SH-SY5Y (cell line): Measurements from ENCODE around the gene CRHR2.

Experiments
- GATA2 ChIP-seq: IDR thresholded peaks from 2 replicates; pipeline ENCODE4 v1.6.1; 2011; ENCODE audit warnings: mild to moderate bottlenecking, low read depth, low read length
- GATA3 ChIP-seq: IDR thresholded peaks from 2 replicates; pipeline ENCODE4 v1.6.1; 2011; ENCODE audit warnings: low read depth, mild to moderate bottlenecking, low read length, moderate library complexity

GRCh38 chr7:30627026-30627425, 55.2 kb downstream of the CRHR2 start:
- TF ChIP-seq GATA3: no peak
- no peak for TF ChIP-seq GATA2
